Keratinocyte (primary cell): ENCODE results near the gene ANKRD42.

Source experiments
- EZH2 ChIP-seq: IDR thresholded peaks from one replicate; pipeline ENCODE4 v1.6.1; 2012; ENCODE audit warnings: inconsistent platforms, mild to moderate bottlenecking, low read length, moderate library complexity
- TF ChIP-seq, protein P1 (sequence below), 3 experiments: IDR thresholded peaks in 1 of 3; conservative IDR thresholded peaks in 1 of 3; optimal IDR thresholded peaks in 1 of 3; 2 replicates in 2 of 3; 3 replicates in 1 of 3; pipeline versions ENCODE3 to v1.5.1; 2011; ENCODE audit warnings: low read length in 3 of 3, mild to moderate bottlenecking in 3 of 3, moderate library complexity in 2 of 3, control low read depth in 1 of 3, inconsistent platforms in 1 of 3; ENCODE audit not compliant: insufficient read depth in 2 of 3; ENCODE audit errors: extremely low read depth in 1 of 3

DNA sequence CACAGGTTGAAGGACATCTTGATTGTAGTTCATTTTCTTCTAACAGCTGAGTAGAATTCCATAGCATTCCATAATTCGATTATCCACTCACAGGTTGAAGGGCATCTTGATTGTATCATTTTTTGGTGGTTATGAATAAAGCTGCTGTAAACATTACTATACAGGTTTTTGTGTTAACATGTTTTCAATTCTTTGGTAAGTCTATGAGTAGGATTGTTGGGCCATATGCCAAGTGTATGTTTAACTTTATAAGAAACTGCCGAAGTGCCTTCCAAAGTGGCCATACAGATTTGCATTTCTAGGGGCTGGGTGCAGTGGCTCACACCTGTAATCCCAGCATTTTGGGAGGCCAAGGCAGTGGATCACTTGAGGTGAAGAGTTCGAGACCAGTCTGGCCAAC lies 44.6 kb downstream of the ANKRD42 start:
- TF ChIP-seq, protein P1, sequence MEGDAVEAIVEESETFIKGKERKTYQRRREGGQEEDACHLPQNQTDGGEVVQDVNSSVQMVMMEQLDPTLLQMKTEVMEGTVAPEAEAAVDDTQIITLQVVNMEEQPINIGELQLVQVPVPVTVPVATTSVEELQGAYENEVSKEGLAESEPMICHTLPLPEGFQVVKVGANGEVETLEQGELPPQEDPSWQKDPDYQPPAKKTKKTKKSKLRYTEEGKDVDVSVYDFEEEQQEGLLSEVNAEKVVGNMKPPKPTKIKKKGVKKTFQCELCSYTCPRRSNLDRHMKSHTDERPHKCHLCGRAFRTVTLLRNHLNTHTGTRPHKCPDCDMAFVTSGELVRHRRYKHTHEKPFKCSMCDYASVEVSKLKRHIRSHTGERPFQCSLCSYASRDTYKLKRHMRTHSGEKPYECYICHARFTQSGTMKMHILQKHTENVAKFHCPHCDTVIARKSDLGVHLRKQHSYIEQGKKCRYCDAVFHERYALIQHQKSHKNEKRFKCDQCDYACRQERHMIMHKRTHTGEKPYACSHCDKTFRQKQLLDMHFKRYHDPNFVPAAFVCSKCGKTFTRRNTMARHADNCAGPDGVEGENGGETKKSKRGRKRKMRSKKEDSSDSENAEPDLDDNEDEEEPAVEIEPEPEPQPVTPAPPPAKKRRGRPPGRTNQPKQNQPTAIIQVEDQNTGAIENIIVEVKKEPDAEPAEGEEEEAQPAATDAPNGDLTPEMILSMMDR (optimal IDR thresholded peaks at IDR 0.05 in 1 of 3, IDR thresholded peaks at IDR 0.05 in 1 of 3, conservative IDR thresholded peaks at IDR 0.05 in 1 of 3; ENCODE audit: extremely low read depth in 1 of 3, insufficient read depth in 2 of 3, low read length in 3 of 3): no peak
- TF ChIP-seq EZH2: no peak
